ENCODE measurements around the gene TGFA. TPM values are rescaled to one million over a fixed set of nuclear protein-coding genes. Genes with fewer than 3 reads are reported as not detected.

TGFA gene
- total RNA-seq, 1 experiment from 2014 or later = 27.7 TPM

GRCh38 chr2:70535573-70535972 lies 18.1 kb downstream of the TGFA start:
- no peak for DNase-seq
- ChIA-PET CTCF (no interaction called here), POLR2A (ENCODE audit: unreplicated experiment) (no interaction called here)
- TF ChIP-seq CTCF (conservative IDR thresholded peaks at IDR 0.05) (no peak), EZH2 (IDR thresholded peaks at IDR 0.05; ENCODE audit: low read depth) (no peak)
- H3K27ac ChIP-seq = no peak overlapping the region
- H3K4me3 ChIP-seq = no peak overlapping the region
- intact Hi-C loops (cut with micrococcal nuclease; ENCODE audit: unreplicated experiment) = no loop called here
- H3K27me3 ChIP-seq (ENCODE audit: insufficient read depth, low read depth) = no peaks in the 10 kb centered on the region
- H4K20me1 ChIP-seq (ENCODE audit: insufficient read depth) = no peaks in the 10 kb centered on the region
- no peak overlapping the region for H3K4me2 ChIP-seq
- H2AFZ ChIP-seq = no peak overlapping the region
- no TSS peak for BruUV-seq (replicated peaks)
- H3K79me2 ChIP-seq (ENCODE audit: low read depth) = peaks cover 100% of the 10 kb centered on the region
- peaks cover 47% of the 10 kb centered on the region for H3K4me1 ChIP-seq (replicated peaks; ENCODE audit: insufficient read depth)
- H3F3A ChIP-seq (ENCODE audit: insufficient read depth, low read depth) = peaks cover 5% of the 10 kb centered on the region; the same call in 1 of the 2 replicates
- 0 out of 2 replicates have a peak, but pooled peaks cover 4% of the 10 kb centered on the region for H3K9me2 ChIP-seq (ENCODE audit: insufficient read depth)
- H3K36me3 ChIP-seq (ENCODE audit: low read depth) = peaks cover 25% of the 10 kb centered on the region
- peaks cover 6% of the 10 kb centered on the region; the same call in 1 of the 2 replicates for H3K9me3 ChIP-seq (ENCODE audit: insufficient read depth, low read depth)

GRCh38 chr2:70534183-70534836 lies 19.3 kb downstream of the TGFA start:
- POLR2A ChIA-PET (ENCODE audit: unreplicated experiment) = no interaction called here
- intact Hi-C loops (cut with micrococcal nuclease; ENCODE audit: unreplicated experiment) = no loop called here
- H3K9me2 ChIP-seq (ENCODE audit: insufficient read depth) = 0 out of 2 replicates have a peak, but pooled peaks cover 4% of the 10 kb centered on the region

More at GRCh38 chr2:70534183-70534836, 19.3 kb downstream of the TGFA start:
- 0 out of 2 replicates have a peak overlapping the region, but pooled peaks have one; percentile 9 for H3K4me2 ChIP-seq
- no peak overlapping the region for H3K27ac ChIP-seq
- BruUV-seq (replicated peaks) = no TSS peak
- CTCF ChIA-PET = no interaction called here
- H3K79me2 ChIP-seq (ENCODE audit: low read depth) = peaks cover 100% of the 10 kb centered on the region
- H2AFZ ChIP-seq = no peak overlapping the region
- H4K20me1 ChIP-seq (ENCODE audit: insufficient read depth) = no peaks in the 10 kb centered on the region
- DNase-seq = peak in 1 of 2 experiments; percentile 45
- H3K4me3 ChIP-seq = no peak overlapping the region
- H3K36me3 ChIP-seq (ENCODE audit: low read depth) = peaks cover 16% of the 10 kb centered on the region
- H3F3A ChIP-seq (ENCODE audit: insufficient read depth, low read depth) = peaks cover 5% of the 10 kb centered on the region; the same call in 1 of the 2 replicates
- peaks cover 6% of the 10 kb centered on the region; the same call in 1 of the 2 replicates for H3K9me3 ChIP-seq (ENCODE audit: insufficient read depth, low read depth)
- no peaks in the 10 kb centered on the region for H3K27me3 ChIP-seq (ENCODE audit: insufficient read depth, low read depth)
- TF ChIP-seq EZH2 (IDR thresholded peaks at IDR 0.05; ENCODE audit: low read depth) (no peak), CTCF (conservative IDR thresholded peaks at IDR 0.05) (no peak)
- H3K4me1 ChIP-seq (replicated peaks; ENCODE audit: insufficient read depth) = peaks cover 47% of the 10 kb centered on the region
